HG03432 (cell line): ENCODE results near the gene SCGB2B2.
"Not testable (repeated sequence)": the region's sequence is repeated elsewhere in the genome, so short reads cannot be mapped to it uniquely, and the experiment has no call there.

Experiments
- ATAC-seq: cut with Tn5 transposase; IDR thresholded peaks from one replicate; pipeline ENCODE4 v1.9.1; 2021; ENCODE audit warnings: mild to moderate bottlenecking, moderate library complexity; ENCODE audit not compliant: unreplicated experiment

The SCGB2B2 gene

DNA sequence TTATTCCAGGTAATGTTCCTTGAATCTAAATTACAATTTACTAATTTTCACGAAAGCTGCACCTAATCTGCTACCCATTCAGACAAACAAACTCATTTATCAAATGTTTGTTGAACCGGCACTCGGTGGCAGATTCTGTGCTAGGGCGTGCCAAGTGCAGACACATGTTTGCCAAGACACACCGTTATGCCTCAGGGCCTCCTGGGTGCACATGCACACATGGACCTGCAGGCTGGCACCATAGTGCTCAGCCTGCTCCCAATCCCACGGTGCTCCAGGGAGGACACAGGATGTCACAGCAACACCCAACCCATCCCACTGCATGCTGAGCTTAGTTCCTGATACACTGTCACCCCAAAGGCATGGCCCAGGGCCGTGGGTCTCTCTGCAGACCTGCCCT lies 7.7 kb downstream of the SCGB2B2 start:
- ATAC-seq = no peak

DNA sequence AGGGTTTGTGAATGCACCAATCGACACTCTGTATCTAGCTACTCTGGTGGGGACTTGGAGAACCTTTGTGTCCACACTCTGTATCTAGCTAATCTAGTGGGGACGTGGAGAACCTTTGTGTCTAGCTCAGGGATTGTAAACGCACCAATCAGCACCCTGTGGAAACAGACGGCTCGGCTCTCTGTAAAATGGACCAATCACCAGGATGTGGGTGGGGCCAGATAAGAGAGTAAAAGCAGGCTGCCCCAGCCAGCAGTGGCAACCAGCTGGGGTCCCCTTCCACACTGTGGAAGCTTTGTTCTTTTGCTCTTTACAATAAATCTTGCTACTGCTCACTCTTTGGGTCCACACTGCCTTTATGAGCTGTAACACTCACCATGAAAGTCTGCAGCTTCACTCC lies 8.3 kb downstream of the SCGB2B2 start:
- not testable (repeated sequence) for ATAC-seq

DNA sequence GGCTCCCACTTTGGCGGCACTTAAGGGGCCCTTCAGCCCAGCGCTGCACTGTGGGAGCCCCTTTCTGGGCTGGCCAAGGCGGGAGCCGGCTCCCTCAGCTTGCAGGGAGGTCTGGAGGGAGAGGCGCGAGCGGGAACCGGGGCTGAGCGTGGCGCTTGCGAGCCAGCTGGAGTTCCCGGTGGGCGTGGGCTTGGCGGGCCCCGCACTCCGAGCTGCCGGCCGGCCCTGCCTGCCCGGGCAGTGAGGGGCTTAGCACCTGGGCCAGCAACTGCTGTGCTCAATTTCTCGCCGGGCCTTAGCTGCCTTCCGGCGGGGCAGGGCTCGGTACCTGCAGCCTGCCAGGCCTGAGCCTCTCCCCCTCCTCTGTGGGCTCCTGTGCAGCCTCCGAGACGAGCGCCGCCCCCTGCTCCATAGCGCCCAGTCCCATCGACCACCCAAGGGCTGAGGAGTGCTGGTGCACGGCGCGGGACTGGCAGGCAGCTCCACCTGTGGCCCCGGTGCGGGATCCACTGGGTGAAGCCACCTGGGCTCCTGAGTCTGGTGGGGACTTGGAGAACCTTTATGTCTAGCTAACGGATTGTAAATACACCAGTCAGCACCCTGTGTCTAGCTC lies 8.8 kb downstream of the SCGB2B2 start:
- not testable (repeated sequence) for ATAC-seq

DNA sequence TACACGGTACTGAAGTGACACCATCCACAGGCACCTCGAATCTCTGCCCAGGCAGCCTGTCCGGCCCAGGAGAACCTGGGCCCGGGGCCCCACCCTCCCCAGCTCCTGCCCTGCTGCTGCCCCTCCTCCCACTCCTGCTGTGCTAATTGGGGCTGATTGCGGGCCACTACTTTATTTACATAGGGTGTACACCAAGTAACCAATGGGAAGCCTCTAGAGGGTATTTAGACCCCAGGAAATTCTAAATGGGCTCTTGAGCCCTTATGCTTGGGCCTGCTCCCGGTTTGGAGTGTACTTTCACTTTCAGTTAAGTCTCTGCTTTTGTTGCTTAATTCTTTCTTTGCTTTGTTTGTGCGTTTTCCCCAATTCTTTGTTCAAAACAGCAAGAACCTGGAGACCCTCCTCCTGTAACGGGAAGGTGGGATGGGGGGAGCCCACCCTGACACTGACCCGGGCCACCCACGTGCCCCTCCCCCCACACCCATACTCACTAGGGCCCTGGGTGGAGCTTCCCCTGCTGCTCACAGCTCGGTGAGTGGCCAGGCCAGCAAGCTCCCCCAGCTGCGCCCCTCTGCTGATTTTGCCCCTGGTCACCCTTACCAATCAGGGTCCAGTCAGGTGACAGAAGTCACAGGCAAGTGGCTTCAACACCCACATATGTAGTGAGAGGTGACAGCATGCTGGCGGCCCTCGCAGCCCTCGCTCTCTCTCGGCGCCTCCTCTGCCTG lies 9.4 kb downstream of the SCGB2B2 start:
- no peak for ATAC-seq

DNA sequence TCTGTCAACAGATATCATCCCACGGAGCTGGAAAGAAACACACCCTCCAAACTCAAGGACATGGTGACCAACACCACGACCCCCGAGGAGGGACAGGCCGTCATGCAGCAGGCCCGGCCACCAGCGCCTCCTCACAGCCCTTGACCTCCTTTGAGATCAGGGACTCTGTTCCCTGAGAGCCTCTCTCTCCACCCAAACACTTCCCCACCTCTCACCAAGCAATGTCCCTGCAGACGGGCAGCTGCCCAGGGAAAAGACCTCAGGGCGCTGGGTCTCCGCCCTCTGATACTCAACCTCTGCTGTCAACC lies 10.0 kb downstream of the SCGB2B2 start:
- no peak for ATAC-seq

DNA sequence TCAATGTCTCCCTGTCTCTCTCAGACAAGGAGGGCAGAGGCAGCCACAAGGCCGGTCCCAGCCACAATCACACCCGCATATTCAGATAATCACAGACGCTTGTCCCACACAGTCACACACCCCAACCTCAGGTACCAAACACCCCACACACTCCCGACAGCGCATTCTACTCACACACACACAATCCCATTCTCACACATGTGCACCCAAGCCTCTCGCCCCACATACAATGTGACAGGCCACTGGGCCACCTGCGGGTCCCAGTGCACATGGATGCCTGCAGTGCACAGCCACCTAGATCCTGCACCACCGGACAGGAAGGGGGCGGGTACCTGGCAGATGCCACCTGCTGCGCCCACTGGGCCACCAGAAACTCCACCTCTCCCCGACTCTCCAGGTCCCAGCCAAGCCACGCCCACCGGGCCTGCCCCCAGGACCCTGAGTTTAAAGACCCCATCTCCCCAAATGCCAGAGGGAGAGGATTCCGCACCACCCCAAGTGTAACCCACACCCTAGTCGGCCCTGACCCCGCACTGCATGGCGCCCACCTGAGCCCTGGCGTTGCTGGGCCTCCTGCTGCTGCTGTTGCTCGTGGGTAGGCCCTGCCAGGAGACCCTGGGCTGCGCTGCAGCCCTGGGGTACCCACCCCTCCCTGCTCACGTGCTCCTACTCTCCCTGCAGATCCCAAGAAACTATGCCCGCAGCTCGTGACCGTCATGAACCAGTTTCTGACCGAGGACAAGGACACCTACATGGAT lies 10.6 kb downstream of the SCGB2B2 start:
- ATAC-seq = no peak

DNA sequence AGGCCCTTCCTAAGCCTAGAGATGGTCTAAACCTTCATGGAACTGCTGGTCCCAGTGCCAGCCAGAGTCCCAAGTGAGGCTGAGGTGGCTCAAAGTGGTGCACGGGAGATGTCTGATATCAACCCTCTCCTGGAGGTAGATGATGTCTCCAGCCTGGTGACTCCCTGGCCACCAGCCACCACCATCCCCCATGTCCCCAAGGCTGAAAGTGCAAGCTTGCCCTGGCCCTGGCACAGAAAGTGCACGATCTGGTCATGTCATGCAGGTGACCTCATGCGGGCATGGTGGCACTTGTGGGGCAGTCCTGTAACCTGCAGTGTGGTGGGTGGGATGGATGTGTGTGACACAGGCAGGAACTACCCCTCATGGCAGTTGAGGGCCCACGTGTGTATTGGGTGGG lies 11.7 kb downstream of the SCGB2B2 start:
- ATAC-seq = not testable (repeated sequence)

DNA sequence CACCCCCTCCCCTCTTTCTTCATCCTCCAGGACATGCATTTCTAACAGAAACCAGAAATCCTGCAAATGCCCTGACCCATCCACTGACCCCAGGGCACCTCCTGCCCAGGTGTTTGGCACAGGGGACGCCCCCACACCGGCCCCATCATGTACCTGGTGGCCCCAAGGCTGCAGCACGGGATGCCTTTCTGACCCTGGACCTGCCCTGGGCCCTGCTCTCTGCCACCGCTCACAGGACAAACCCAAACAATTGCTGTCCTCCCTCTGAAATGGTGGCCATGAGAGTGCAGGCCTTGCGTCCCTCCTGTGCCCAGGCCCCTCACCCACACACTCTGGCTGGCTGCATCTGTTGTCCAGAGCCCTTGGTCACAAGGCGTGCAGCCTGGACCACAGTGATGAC lies 12.1 kb downstream of the SCGB2B2 start:
- ATAC-seq = no peak

DNA sequence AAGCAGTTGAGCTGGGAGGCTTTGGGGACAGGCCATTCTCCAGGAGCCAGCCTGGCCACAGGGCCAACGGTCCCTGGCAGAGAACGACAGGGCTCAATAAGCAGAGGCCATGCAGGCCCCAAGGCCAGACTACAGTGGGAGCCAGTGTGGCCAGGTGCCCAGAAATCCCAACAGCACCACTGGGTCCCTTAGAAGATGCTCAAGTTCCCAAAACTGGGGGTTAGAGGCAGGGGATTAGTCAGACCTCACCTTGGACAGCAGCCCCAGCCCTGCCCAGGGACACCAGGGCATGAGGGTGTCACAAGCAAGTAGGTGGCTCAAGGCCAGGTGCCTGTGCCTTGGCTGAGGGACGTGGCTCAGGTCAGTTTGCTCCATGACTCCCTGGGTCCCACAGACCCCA lies 12.8 kb downstream of the SCGB2B2 start:
- ATAC-seq = no peak

DNA sequence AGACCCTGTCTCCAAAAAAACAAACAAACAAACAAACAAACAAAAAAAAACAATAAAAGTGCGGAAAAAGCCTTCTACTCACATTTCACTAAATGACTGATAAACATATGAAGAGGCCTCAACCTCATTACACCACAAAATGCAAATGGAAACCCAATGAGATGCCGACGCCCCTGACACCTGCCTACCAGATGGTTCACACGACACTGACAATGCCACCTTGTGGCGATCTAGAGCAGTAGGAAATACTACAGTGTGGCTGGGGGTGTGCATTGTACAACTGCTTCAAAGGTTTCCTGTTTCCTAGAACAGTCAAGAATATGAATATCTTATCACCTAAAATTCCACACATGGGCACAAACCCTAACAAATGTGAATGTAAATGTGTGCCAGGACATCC lies 14.0 kb downstream of the SCGB2B2 start:
- no peak for ATAC-seq

DNA sequence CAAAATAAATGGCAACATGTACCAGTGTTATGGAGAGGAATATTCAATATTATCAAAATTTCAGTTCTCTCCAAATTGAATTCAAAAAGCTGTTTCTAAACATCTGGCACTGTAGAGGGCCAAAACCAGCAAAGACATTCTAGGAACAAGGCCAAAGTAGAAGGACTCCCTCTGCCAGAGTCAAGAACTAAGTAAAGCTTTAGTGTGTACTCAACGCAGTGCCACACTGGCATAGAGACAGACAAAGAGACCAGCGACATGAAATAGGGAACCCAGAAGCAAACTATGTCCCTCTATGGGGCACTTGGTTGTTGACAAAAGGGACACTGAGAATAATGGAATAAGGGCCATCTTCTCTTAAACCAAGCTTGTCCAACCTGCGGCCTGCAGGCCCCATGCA lies 15.6 kb downstream of the SCGB2B2 start:
- no peak for ATAC-seq

DNA sequence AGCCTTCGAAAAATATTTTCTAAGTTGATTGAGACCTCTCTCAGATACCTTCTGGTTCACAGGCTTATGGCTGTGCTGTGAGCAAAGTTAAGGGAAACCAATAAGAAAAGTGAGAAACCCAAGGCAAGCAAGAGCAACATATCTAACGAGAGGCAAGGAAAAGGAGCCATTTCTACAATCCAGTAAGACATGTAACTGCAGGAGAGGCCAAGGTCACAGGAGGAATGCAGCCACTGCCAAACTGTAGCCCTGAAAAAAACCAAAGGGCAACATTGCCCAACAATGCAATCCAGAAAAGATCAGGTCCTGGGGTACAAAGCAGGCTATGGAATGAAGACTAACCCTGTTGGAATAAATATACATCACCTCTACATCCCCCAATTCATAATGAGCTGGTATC lies 21.3 kb downstream of the SCGB2B2 start:
- no peak for ATAC-seq

DNA sequence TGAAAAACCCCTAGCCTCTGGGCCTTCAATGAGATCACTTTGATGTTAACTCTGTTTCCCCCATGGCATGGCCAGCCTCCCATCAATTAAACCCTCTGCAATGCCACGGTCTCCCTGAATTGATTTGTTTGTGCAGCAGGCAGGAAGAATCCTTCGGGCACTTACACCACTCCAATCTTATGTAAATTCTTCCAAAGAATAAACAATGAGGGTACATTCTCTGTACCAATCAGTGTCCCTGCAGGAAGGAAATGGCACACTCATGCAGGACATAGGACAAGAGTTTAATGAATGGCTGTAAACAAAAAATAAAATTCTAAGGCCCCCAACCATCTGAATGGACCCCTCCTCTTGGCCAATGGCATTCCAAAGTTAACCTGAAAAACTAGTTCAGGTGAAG lies 22.2 kb downstream of the SCGB2B2 start:
- ATAC-seq = no peak

DNA sequence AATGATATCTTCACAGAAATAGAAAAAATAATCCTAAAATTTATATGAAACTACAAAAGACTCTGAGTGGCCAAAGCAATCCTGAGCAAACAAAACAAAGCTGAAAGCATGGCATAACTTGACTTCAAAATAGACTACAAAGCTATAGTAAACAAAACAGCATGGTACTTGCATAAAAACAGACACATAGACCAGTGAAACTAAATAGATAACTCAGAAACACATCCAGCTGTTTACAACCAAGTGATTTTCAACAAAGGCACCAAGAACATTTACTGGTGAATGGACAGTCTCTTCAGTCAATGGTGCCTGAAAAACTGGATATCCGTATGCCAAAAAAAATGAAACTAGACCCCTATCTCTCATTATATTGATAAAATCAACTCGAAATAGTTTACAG lies 25.2 kb downstream of the SCGB2B2 start:
- no peak for ATAC-seq

DNA sequence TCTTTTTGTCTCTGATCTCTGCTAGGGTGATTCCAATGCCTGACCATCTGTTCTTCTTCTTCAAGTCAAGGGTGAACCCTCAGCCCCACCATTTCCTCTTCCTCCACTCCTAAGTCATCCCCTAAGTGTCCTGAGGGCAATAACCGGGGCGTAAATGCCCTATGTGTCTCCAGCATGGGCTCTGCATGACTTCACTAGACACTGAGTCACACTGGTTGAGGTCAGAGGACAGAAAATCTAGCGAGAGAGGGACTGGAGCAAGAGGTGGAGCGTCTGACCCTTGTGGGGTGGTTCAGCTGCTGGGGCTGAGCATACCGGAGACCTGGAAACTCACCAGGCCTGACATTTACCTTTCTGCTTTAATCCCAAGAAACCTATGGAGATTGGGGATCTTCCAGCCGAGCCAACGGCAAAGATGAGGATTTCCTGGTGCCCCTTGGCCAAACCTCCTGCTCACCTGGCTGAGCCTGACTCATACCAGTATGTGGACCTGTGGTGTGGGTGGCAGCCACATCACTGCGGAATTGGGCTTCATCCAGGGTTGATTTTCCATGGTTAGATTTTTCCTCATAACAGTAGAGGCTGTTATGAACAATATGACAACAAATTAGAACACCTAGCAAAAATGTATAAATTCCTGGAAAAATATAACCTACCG lies 26.9 kb downstream of the SCGB2B2 start:
- ATAC-seq = no peak

DNA sequence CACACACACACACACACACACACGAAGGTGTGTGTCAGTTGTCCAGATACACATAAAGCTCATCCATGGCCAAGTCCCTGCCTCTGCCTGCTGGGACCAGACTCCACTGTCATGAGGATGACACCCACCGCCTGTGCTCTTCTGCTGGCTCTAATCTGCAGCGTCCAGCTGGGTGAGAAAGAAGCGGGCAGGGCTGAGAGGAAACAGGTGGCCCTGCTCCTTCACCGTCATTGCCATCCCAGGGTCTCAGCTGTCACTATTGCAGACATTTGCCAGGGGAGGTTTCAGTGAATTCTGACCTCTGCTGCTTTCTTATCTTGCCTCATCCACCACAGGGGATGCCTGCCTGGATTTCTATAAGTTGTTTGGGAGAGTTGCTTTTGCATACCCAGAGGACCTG lies 31.4 kb downstream of the SCGB2B2 start:
- no peak for ATAC-seq

DNA sequence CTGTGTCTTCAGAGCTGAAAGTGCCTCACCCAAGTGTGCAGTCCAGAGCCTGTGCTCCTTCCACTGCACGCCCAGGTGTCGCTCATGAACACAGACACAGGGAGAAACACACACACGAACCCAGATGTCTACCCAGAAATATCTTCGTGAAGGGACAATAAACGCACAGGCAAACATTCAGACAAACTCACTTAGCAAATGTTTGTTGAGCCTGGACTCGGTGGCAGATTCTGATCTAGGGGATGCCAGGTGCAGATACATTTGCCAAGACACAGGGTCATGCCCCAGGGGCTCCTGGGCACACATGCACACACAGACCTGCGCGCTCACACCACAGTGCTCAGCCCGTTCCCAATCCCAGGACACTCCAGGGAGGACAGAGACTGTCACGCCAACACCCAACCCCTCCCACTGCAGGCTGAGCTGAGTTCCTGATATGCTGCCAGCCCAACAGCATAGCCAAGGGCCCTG lies 31.9 kb downstream of the SCGB2B2 start:
- ATAC-seq = no peak

DNA sequence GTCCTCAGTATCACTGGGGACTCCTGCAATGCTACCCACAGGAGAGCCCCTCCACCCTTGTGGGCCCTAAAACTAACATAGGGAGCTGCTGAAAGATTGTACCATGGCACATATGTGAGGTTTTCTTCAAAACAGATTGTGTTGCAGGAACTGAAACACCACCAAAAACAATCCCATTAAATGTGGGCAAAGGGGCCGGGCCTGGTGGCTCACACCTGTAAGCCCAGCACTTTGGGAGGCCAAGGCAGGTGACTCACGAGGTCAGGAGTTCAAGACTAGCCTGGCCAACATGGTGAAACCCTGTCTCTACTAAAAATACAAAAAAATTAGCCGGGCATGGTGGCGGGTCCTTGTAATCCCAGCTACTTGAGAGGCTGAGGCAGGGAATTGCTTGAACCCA lies 34.7 kb downstream of the SCGB2B2 start:
- no peak for ATAC-seq

DNA sequence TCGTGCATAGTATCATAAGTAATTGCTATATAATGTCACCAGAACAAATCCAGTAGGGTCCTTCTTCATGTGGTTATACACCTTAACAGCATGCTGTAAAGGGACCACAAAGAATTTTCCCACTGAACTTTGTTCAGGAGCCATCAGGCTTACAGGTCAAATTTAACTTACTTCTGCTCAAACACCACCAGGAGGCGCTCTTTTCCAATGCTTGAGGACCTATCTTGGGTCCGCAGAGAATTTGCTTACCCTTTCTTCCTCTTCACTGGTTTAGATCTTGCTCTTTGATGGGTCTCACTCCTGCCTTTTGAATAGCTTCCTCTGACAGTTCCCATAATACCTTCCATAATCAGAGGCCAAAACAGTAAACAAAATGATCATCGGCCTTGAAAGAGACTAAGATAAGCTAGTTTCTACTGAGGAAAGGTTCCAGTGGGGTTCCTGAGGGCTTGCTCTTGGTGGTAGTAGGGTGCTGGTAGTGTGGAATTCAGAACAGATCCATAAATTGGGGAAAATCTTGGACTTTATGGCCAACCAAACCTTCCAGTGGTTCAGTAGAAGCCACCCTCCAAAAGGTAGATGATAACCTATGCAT lies 37.4 kb downstream of the SCGB2B2 start:
- no peak for ATAC-seq

DNA sequence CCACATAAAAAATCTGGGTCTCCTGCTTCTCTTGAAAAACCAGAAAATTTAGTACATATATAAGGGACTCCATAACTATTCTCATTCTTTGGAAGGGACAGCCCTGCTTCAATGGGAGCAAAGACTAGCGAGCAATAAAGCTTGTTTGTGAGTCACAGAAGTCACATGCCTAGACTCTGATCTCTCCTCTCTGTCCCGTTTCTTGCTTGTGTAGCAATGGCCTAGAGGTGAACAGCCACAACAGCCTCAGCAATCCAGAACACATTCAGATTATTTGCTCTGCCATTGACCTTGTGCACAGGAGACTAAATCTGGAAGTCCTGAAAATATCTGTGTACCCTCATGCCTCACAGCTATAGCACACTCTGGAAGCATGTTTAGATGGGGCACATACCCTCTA lies 43.2 kb downstream of the SCGB2B2 start:
- no peak for ATAC-seq
